Neural progenitor cell (in vitro differentiated cells): Measurements from ENCODE around the gene ZNF605. TPM values are rescaled to one million over a fixed set of nuclear protein-coding genes. Genes with fewer than 3 reads are reported as not detected.
"Not testable (repeated sequence)": the region's sequence is repeated elsewhere in the genome, so short reads cannot be mapped to it uniquely, and the experiment has no call there.

ENCODE experiments used
- DNase-seq: peaks from one replicate; pipeline ENCODE4 v3.0.0-alpha.2; 2016; ENCODE audit warnings: low spot score
- H2AFZ ChIP-seq: fragments of 200-600 bp; sonication (generic); replicated peaks from 2 replicates; pipeline ENCODE4 v1.6.1; 2016; ENCODE audit warnings: antibody characterized with exemption
- H3F3A ChIP-seq: fragments of 200-600 bp; sonication (generic); 2 replicates; pipeline ENCODE4 v1.6.1; 2016; ENCODE audit warnings: antibody characterized with exemption, low read depth
- H3K27ac ChIP-seq: fragments of 200-600 bp; sonication (generic); 2 replicates; pipeline ENCODE4 v1.5.1; 2016; ENCODE audit warnings: mild to moderate bottlenecking
- H3K27me3 ChIP-seq: fragments of 200-600 bp; sonication (generic); 2 replicates; pipeline ENCODE4 v1.6.1; 2016; ENCODE audit warnings: mild to moderate bottlenecking, moderate library complexity
- H3K36me3 ChIP-seq: fragments of 200-600 bp; sonication (generic); 2 replicates; pipeline ENCODE4 v1.5.1; 2016
- H3K4me1 ChIP-seq: fragments of 200-600 bp; sonication (generic); 2 replicates; pipeline ENCODE4 v1.6.1; 2016; ENCODE audit warnings: mixed run types
- H3K4me2 ChIP-seq: fragments of 200-600 bp; sonication (generic); 2 replicates; pipeline ENCODE4 v1.6.1; 2016
- H3K4me3 ChIP-seq: fragments of 200-600 bp; sonication (generic); 2 replicates; pipeline ENCODE4 v1.5.1; 2016
- H3K79me2 ChIP-seq: fragments of 200-600 bp; sonication (generic); 2 replicates; pipeline ENCODE4 v1.6.1; 2016; ENCODE audit warnings: low read depth
- H3K9ac ChIP-seq: fragments of 200-600 bp; sonication (generic); 2 replicates; pipeline ENCODE4 v1.6.1; 2016
- H3K9me3 ChIP-seq: fragments of 200-600 bp; sonication (generic); 2 replicates; pipeline ENCODE4 v1.5.1; 2016; ENCODE audit warnings: low read depth
- H4K20me1 ChIP-seq: fragments of 200-600 bp; sonication (generic); 2 replicates; pipeline ENCODE4 v1.6.1; 2016; ENCODE audit warnings: low read depth
- H3K27ac Mint-ChIP-seq: 3 replicates; pipeline ENCODE4 v1.8.0; 2021; ENCODE audit warnings: mixed read lengths
- H3K27me3 Mint-ChIP-seq: 2 replicates; pipeline ENCODE4 v1.8.0; 2022; ENCODE audit warnings: low read depth, mild to moderate bottlenecking, inconsistent platforms, moderate library complexity, mixed read lengths; ENCODE audit not compliant: insufficient read depth
- H3K36me3 Mint-ChIP-seq: 3 replicates; pipeline ENCODE4 v1.8.0; 2021; ENCODE audit warnings: mixed read lengths
- H3K4me1 Mint-ChIP-seq: 3 replicates; pipeline ENCODE4 v1.8.0; 2021; ENCODE audit warnings: mixed read lengths
- H3K4me3 Mint-ChIP-seq: 3 replicates; pipeline ENCODE4 v1.8.0; 2021; ENCODE audit warnings: mild to moderate bottlenecking, moderate library complexity, mixed read lengths
- H3K9me3 Mint-ChIP-seq: 3 replicates; pipeline ENCODE4 v1.8.0; 2020; ENCODE audit warnings: mixed read lengths
- CTCF ChIP-seq: fragments of 200-600 bp; sonication (generic); IDR thresholded peaks from 2 replicates; pipeline ENCODE4 v1.5.1; 2017; ENCODE audit warnings: antibody characterized with exemption, mild to moderate bottlenecking
- EZH2 ChIP-seq: fragments of 200-600 bp; sonication (generic); IDR thresholded peaks from 2 replicates; pipeline ENCODE4 v1.6.1; 2017; ENCODE audit warnings: antibody characterized with exemption, mild to moderate bottlenecking, moderate library complexity
- EZH2phosphoT487 ChIP-seq: fragments of 200-600 bp; sonication (generic); IDR thresholded peaks from 2 replicates; pipeline ENCODE4 v1.6.1; 2017; ENCODE audit warnings: antibody characterized with exemption
- total RNA-seq: library from RNA; depleted of rRNA; stranded (reverse); fragments of >200 nt; gene quantifications from 2 replicates; pipeline ENCODE4 v1.2.3, GENCODE V29; 2015; ENCODE audit warnings: low replicate concordance

ZNF605 gene
- total RNA-seq, 1 donor from 2014 or later = 28.8 TPM

- no peak overlapping the region for H3K9ac ChIP-seq
- no peak for TF ChIP-seq EZH2phosphoT487
- no peak for TF ChIP-seq CTCF
- TF ChIP-seq EZH2 = no peak
- Mint-ChIP-seq H3K4me3 (no peak overlapping the region), H3K27ac (no peak overlapping the region), H3K27me3 (peaks cover 2% of the 10 kb centered on the region), H3K9me3 (peaks cover 64% of the 10 kb centered on the region), H3K4me1 (no peaks in the 10 kb centered on the region), H3K36me3 (peaks cover 54% of the 10 kb centered on the region)
- H3K9me3 ChIP-seq = peaks cover 11% of the 10 kb centered on the region
- no peak overlapping the region for H3K27ac ChIP-seq
- no peak overlapping the region for H3K4me3 ChIP-seq
- no peak overlapping the region for H2AFZ ChIP-seq
- H3K79me2 ChIP-seq = no peaks in the 10 kb centered on the region
- H3K4me2 ChIP-seq = no peak overlapping the region
- peaks cover 15% of the 10 kb centered on the region for H3K36me3 ChIP-seq
- no peaks in the 10 kb centered on the region for H3K4me1 ChIP-seq
- H3K27me3 ChIP-seq = no peaks in the 10 kb centered on the region
- no peaks in the 10 kb centered on the region for H3F3A ChIP-seq
- no peaks in the 10 kb centered on the region for H4K20me1 ChIP-seq
- no peak for DNase-seq
Measured at GRCh38 chr12:132937476-132937875, 18.6 kb downstream of the ZNF605 start.

DNA sequence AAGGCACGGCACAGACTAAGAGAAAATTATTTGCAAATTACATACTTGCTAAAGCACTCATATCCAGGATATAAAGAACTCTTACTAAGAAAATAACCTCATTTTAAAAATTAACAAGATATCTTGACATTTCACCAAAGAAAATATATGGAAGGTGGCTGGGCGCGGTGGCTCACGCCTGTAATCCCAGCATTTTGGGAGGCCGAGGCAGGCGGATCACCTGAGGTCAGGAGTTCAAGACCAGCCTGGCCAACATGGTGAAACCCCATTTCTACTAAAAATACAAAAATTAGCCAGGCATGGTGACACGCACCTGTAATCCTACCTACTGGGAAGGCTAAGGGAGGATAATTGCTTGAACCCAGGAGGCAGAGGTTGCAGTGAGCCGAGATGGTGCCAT, 19.2 kb downstream of the ZNF605 start:
- H3K27me3 Mint-ChIP-seq, H4K20me1 ChIP-seq: not testable (repeated sequence)
- peaks cover 11% of the 10 kb centered on the region for H3K9me3 ChIP-seq

DNA sequence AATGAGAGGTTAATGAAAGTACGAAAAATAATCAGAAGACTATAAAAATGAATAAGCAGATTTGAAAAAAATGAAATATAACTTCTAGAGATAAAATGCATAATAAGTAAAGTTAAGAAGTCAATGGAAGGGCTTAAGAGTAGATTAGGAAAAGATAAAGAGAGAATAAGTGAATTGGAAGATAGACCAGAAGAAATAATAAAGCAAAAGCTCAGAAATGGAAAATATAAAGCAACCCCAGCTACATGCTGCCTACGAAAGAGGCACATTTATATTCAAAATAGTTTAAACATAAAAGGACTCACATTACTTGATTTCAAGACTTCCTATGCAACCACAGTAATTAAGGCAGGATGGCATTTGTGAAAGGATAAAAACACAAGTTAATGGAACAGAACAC, 19.9 kb downstream of the ZNF605 start:
- TF ChIP-seq EZH2 = no peak
- TF ChIP-seq CTCF = no peak
- no peak for TF ChIP-seq EZH2phosphoT487
- peaks cover 53% of the 10 kb centered on the region for H3K36me3 Mint-ChIP-seq
- no peak overlapping the region for H3K27ac Mint-ChIP-seq
- Histone ChIP-seq H3K9me3 (peaks cover 19% of the 10 kb centered on the region), H3F3A (no peaks in the 10 kb centered on the region), H2AFZ (no peak overlapping the region), H3K4me1 (no peaks in the 10 kb centered on the region), H3K4me3 (no peak overlapping the region), H3K79me2 (no peaks in the 10 kb centered on the region), H3K9ac (no peak overlapping the region), H3K4me2 (no peak overlapping the region), H3K27ac (no peak overlapping the region), H4K20me1 (no peaks in the 10 kb centered on the region), H3K27me3 (no peaks in the 10 kb centered on the region), H3K36me3 (peaks cover 17% of the 10 kb centered on the region)
- no peak overlapping the region for H3K4me3 Mint-ChIP-seq
- H3K4me1 Mint-ChIP-seq = no peaks in the 10 kb centered on the region
- peaks cover 64% of the 10 kb centered on the region for H3K9me3 Mint-ChIP-seq
- DNase-seq = no peak
- H3K27me3 Mint-ChIP-seq = peaks cover 2% of the 10 kb centered on the region

More for the DNA sequence above, 19.2 kb downstream of the ZNF605 start:
- not testable (repeated sequence) for DNase-seq, H3K4me2 ChIP-seq, H3F3A ChIP-seq, H3K27ac Mint-ChIP-seq, H3K27ac ChIP-seq, H3K4me1 Mint-ChIP-seq, H3K9ac ChIP-seq, H3K4me1 ChIP-seq, H3K4me3 ChIP-seq, H2AFZ ChIP-seq, H3K27me3 ChIP-seq, H3K79me2 ChIP-seq, H3K4me3 Mint-ChIP-seq
- H3K36me3 ChIP-seq = peaks cover 17% of the 10 kb centered on the region
- H3K9me3 Mint-ChIP-seq = peaks cover 65% of the 10 kb centered on the region
- peaks cover 54% of the 10 kb centered on the region for H3K36me3 Mint-ChIP-seq

DNA sequence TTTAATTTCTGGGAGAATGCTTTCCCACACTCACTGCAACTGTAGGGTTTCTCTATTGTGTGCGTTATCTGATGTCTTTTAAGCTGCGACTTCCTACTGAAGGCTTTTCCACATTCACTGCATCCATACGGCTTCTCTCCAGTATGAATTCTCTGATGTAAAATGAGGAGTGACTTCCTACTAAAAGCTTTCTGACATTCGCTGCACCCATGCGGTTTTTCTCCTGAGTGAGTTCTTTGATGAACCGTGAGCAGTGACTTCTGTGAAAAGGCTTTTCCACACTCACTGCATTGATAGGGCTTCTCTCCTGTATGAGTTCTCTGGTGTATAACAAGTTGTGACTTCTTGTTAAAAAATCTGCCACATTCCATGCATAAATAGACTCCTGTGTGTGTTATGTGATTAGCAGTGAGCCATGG, 29.7 kb downstream of the ZNF605 start:
- peaks cover 91% of the 10 kb centered on the region for H3K9me3 ChIP-seq
- no peak overlapping the region for H3K4me3 Mint-ChIP-seq
- H3K9ac ChIP-seq = no peak overlapping the region
- H3K4me2 ChIP-seq = no peak overlapping the region
- H3K4me1 ChIP-seq = no peaks in the 10 kb centered on the region
- H3K36me3 Mint-ChIP-seq = peaks cover 56% of the 10 kb centered on the region
- TF ChIP-seq EZH2 (no peak), CTCF (no peak), EZH2phosphoT487 (no peak)
- H3K27ac ChIP-seq = no peak overlapping the region
- no peaks in the 10 kb centered on the region for H3K27me3 ChIP-seq
- no peak overlapping the region for H2AFZ ChIP-seq
- peak overlapping the region; percentile 1 for H3K4me3 ChIP-seq
- H3K4me1 Mint-ChIP-seq = no peaks in the 10 kb centered on the region
- peaks cover 93% of the 10 kb centered on the region for H3K9me3 Mint-ChIP-seq
- H3F3A ChIP-seq = peaks cover 9% of the 10 kb centered on the region
- H3K79me2 ChIP-seq = no peaks in the 10 kb centered on the region
- peaks cover 41% of the 10 kb centered on the region for H3K36me3 ChIP-seq
- no peak overlapping the region for H3K27ac Mint-ChIP-seq
- no peaks in the 10 kb centered on the region for H4K20me1 ChIP-seq
- no peaks in the 10 kb centered on the region for H3K27me3 Mint-ChIP-seq
- no peak for DNase-seq
